Activated naive CD4-positive, alpha-beta T cell treated with anti-CD3 and anti-CD28 coated beads, Interleukin-2, amount 50 U/mL, for 72 hours (primary cell): ENCODE results near the gene EIF4G1. TPM values are rescaled to one million over a fixed set of nuclear protein-coding genes. Genes with fewer than 3 reads are reported as not detected.
"Not testable (repeated sequence)": the region's sequence is repeated elsewhere in the genome, so short reads cannot be mapped to it uniquely, and the experiment has no call there.

ENCODE experiments used
- ATAC-seq, 2 donors: fragments of 150-1000 bp; cut with Tn5 transposase; 2 replicates each; pipeline ENCODE4 v1.10.0; 2021; ENCODE audit warnings: mild to moderate bottlenecking in 2 of 2, moderate library complexity in 2 of 2
- DNase-seq, 2 donors: peaks; one replicate each; pipeline ENCODE4 v3.0.0; 2021 to 2022; ENCODE audit warnings: low spot score in 2 of 2
- H3K27ac Mint-ChIP-seq, 2 donors: one replicate each; pipeline ENCODE4 v1.8.0; 2022; ENCODE audit warnings: mild to moderate bottlenecking in 2 of 2, mixed read lengths in 2 of 2
- H3K36me3 Mint-ChIP-seq, 2 donors: one replicate each; pipeline ENCODE4 v1.8.0; 2022; ENCODE audit warnings: mixed read lengths in 2 of 2
- H3K9me3 Mint-ChIP-seq, 2 donors: one replicate each; pipeline ENCODE4 v1.8.0; 2022; ENCODE audit warnings: mixed read lengths in 2 of 2
- total RNA-seq, 2 donors: library from RNA; stranded (reverse); gene quantifications; one replicate each; pipeline ENCODE4 v1.2.3, GENCODE V29; 2022

EIF4G1 gene
- total RNA-seq, 2 donors from 2014 or later: 256 to 376 TPM

- Mint-ChIP-seq H3K9me3 (no peaks in the 10 kb centered on the region), H3K27ac (peak overlapping the region in 1 of 2 donors; percentile 60), H3K36me3 (no peaks in the 10 kb centered on the region)
- no peak for DNase-seq
- no peak for ATAC-seq
Measured at GRCh38 chr3:184337981-184338380, 23.6 kb downstream of the EIF4G1 start.

GRCh38 chr3:184338511-184338945 is 24.1 kb downstream of the EIF4G1 start:
- Mint-ChIP-seq H3K9me3 (no peaks in the 10 kb centered on the region), H3K27ac (peak overlapping the region in 1 of 2 donors; percentile 36), H3K36me3 (no peaks in the 10 kb centered on the region)
- no peak for ATAC-seq
- DNase-seq: no peak

GRCh38 chr3:184339001-184339400 is 24.6 kb downstream of the EIF4G1 start:
- ATAC-seq: no peak
- no peaks in the 10 kb centered on the region for H3K36me3 Mint-ChIP-seq
- H3K27ac Mint-ChIP-seq: peak overlapping the region in 1 of 2 donors; percentile 36
- no peak for DNase-seq
- no peaks in the 10 kb centered on the region for H3K9me3 Mint-ChIP-seq

- not testable (repeated sequence) for H3K36me3 Mint-ChIP-seq, DNase-seq, H3K9me3 Mint-ChIP-seq, H3K27ac Mint-ChIP-seq, ATAC-seq
Measured at GRCh38 chr3:184339451-184340135, 25.2 kb downstream of the EIF4G1 start.

- no peaks in the 10 kb centered on the region for H3K9me3 Mint-ChIP-seq
- ATAC-seq: no peak
- DNase-seq: no peak
- no peak overlapping the region for H3K27ac Mint-ChIP-seq
- no peaks in the 10 kb centered on the region for H3K36me3 Mint-ChIP-seq
Measured at GRCh38 chr3:184341925-184342324, 27.5 kb downstream of the EIF4G1 start.

GRCh38 chr3:184343200-184343876 is 28.9 kb downstream of the EIF4G1 start:
- ATAC-seq (no peak), DNase-seq (no peak)
- no peak overlapping the region for H3K27ac Mint-ChIP-seq
- H3K9me3 Mint-ChIP-seq: no peaks in the 10 kb centered on the region
- H3K36me3 Mint-ChIP-seq: no peaks in the 10 kb centered on the region

GRCh38 chr3:184344579-184345316 is 30.3 kb downstream of the EIF4G1 start:
- Mint-ChIP-seq H3K27ac (peak overlapping the region in 1 of 2 donors; percentile 53), H3K36me3 (no peaks in the 10 kb centered on the region), H3K9me3 (no peaks in the 10 kb centered on the region)
- DNase-seq (no peak), ATAC-seq (no peak)

- Mint-ChIP-seq H3K36me3 (no peaks in the 10 kb centered on the region), H3K27ac (peak overlapping the region in 1 of 2 donors; percentile 38), H3K9me3 (no peaks in the 10 kb centered on the region)
- ATAC-seq: peak; percentile 28 to 46
- no peak for DNase-seq
Measured at GRCh38 chr3:184345317-184346144, 31.1 kb downstream of the EIF4G1 start.

GRCh38 chr3:184346480-184347190 is 32.2 kb downstream of the EIF4G1 start:
- Mint-ChIP-seq H3K36me3 (no peaks in the 10 kb centered on the region), H3K27ac (no peak overlapping the region), H3K9me3 (no peaks in the 10 kb centered on the region)
- DNase-seq: no peak
- no peak for ATAC-seq

GRCh38 chr3:184347321-184348056 is 33.1 kb downstream of the EIF4G1 start:
- DNase-seq: no peak
- H3K36me3 Mint-ChIP-seq: no peaks in the 10 kb centered on the region
- H3K27ac Mint-ChIP-seq: no peak overlapping the region
- no peak for ATAC-seq
- H3K9me3 Mint-ChIP-seq: no peaks in the 10 kb centered on the region

- DNase-seq (no peak), ATAC-seq (no peak)
- Mint-ChIP-seq H3K9me3 (no peaks in the 10 kb centered on the region), H3K27ac (no peak overlapping the region), H3K36me3 (no peaks in the 10 kb centered on the region)
Measured at GRCh38 chr3:184348057-184348382, 33.6 kb downstream of the EIF4G1 start.

GRCh38 chr3:184349563-184350470 is 35.4 kb downstream of the EIF4G1 start:
- no peak overlapping the region for H3K27ac Mint-ChIP-seq
- ATAC-seq (no peak), DNase-seq (no peak)
- H3K9me3 Mint-ChIP-seq: no peaks in the 10 kb centered on the region
- no peaks in the 10 kb centered on the region for H3K36me3 Mint-ChIP-seq

- DNase-seq (no peak), ATAC-seq (no peak)
- Mint-ChIP-seq H3K9me3 (no peaks in the 10 kb centered on the region), H3K27ac (no peak overlapping the region), H3K36me3 (peaks cover 0 to 5% of the 10 kb centered on the region in 2 donors)
Measured at GRCh38 chr3:184350618-184351017, 36.2 kb downstream of the EIF4G1 start.

GRCh38 chr3:184351511-184352148 is 37.2 kb downstream of the EIF4G1 start:
- Mint-ChIP-seq H3K27ac (no peak overlapping the region), H3K9me3 (no peaks in the 10 kb centered on the region), H3K36me3 (peaks cover 0 to 5% of the 10 kb centered on the region in 2 donors)
- DNase-seq (no peak), ATAC-seq (no peak)
